Keratinocyte (primary cell): Measurements from ENCODE around the gene FUOM. TPM values are rescaled to one million over a fixed set of nuclear protein-coding genes. Genes with fewer than 3 reads are reported as not detected.

Source experiments
- DNase-seq: peaks from one replicate; pipeline ENCODE4 v3.0.0-alpha.2; 2011; ENCODE audit warnings: low read depth, missing footprints, low spot score
- FAIRE-seq: peaks from 2 replicates; lab custom pipeline; 2011; peaks lifted over from hg19 to GRCh38; lab: Jason Lieb, UNC
- H2AFZ ChIP-seq: 2 replicates; pipeline ENCODE4 v1.6.0; 2012; ENCODE audit warnings: low read length, control low read depth, inconsistent platforms; ENCODE audit not compliant: control insufficient read depth
- H3K27ac ChIP-seq: 2 replicates; pipeline ENCODE4 v1.5.1; 2011; ENCODE audit warnings: low read length; ENCODE audit not compliant: control insufficient read depth, insufficient read depth
- H3K27me3 ChIP-seq: 3 replicates; pipeline ENCODE4 v1.6.0; 2011; ENCODE audit warnings: low read length; ENCODE audit not compliant: control insufficient read depth, insufficient read depth; ENCODE audit errors: extremely low read depth
- H3K36me3 ChIP-seq, 2 experiments: 2 replicates in 1 of 2; 3 replicates in 1 of 2; pipeline ENCODE4 v1.5.1; 2011; ENCODE audit warnings: low read length in 2 of 2, mild to moderate bottlenecking in 1 of 2; ENCODE audit not compliant: control insufficient read depth in 2 of 2, insufficient read depth in 2 of 2; ENCODE audit errors: extremely low read depth in 1 of 2
- H3K4me1 ChIP-seq: 3 replicates; pipeline ENCODE4 v1.5.1; 2011; ENCODE audit warnings: low read length; ENCODE audit not compliant: control insufficient read depth, insufficient read depth; ENCODE audit errors: extremely low read depth
- H3K4me2 ChIP-seq: 3 replicates; pipeline ENCODE4 v1.6.0; 2011; ENCODE audit warnings: low read depth, low read length; ENCODE audit not compliant: control insufficient read depth, insufficient read depth; ENCODE audit errors: extremely low read depth
- H3K4me3 ChIP-seq, 3 experiments: fragments of 200-600 bp in 1 of 3; sonication (generic) in 1 of 3; 2 replicates in 2 of 3; 3 replicates in 1 of 3; pipeline ENCODE4 v1.5.1; 2011 to 2016; ENCODE audit warnings: low read length in 3 of 3, mild to moderate bottlenecking in 3 of 3, control low read depth in 2 of 3, inconsistent platforms in 1 of 3, low read depth in 1 of 3, mixed read lengths in 1 of 3, mixed run types in 1 of 3, moderate library complexity in 1 of 3; ENCODE audit not compliant: control insufficient read depth in 2 of 3, insufficient read depth in 2 of 3; ENCODE audit errors: extremely low read depth in 1 of 3
- H3K79me2 ChIP-seq: 2 replicates; pipeline ENCODE4 v1.6.0; 2012; ENCODE audit warnings: low read length; ENCODE audit not compliant: control insufficient read depth, insufficient read depth
- H3K9ac ChIP-seq: 3 replicates; pipeline ENCODE4 v1.6.0; 2011; ENCODE audit warnings: low read length; ENCODE audit not compliant: control insufficient read depth, insufficient read depth; ENCODE audit errors: extremely low read depth
- H3K9me1 ChIP-seq: 3 replicates; pipeline ENCODE4 v1.6.0; 2011; ENCODE audit warnings: low read length; ENCODE audit not compliant: control insufficient read depth, insufficient read depth; ENCODE audit errors: extremely low read depth
- H3K9me3 ChIP-seq: 2 replicates; pipeline ENCODE4 v1.5.1; 2012; ENCODE audit warnings: low read depth, low read length; ENCODE audit not compliant: control insufficient read depth
- H4K20me1 ChIP-seq: 3 replicates; pipeline ENCODE4 v1.6.0; 2011; ENCODE audit warnings: low read length; ENCODE audit not compliant: control insufficient read depth, insufficient read depth; ENCODE audit errors: extremely low read depth
- CTCF ChIP-seq, 3 experiments: IDR thresholded peaks in 1 of 3; conservative IDR thresholded peaks in 1 of 3; optimal IDR thresholded peaks in 1 of 3; 2 replicates in 2 of 3; 3 replicates in 1 of 3; pipeline versions ENCODE3 to v1.5.1; 2011; ENCODE audit warnings: low read length in 3 of 3, mild to moderate bottlenecking in 3 of 3, moderate library complexity in 2 of 3, control low read depth in 1 of 3, inconsistent platforms in 1 of 3; ENCODE audit not compliant: insufficient read depth in 2 of 3; ENCODE audit errors: extremely low read depth in 1 of 3
- EZH2 ChIP-seq: IDR thresholded peaks from one replicate; pipeline ENCODE4 v1.6.1; 2012; ENCODE audit warnings: inconsistent platforms, mild to moderate bottlenecking, low read length, moderate library complexity
- dilution Hi-C: fragments of 300-500 bp; cut with MboI; formaldehyde crosslinking; loops from one replicate; pipeline ENCODE4 v1.7.0; 2020; ENCODE audit warnings: low sequenced_read_pairs; ENCODE audit not compliant: extremely low pct_ligation_motif_present
- polyA plus RNA-seq, 5 experiments: library from polyadenylated mRNA; depleted of rRNA in 3 of 5; stranded (reverse) in 3 of 5; stranded (forward) in 1 of 5; unstranded in 1 of 5; fragments of >200 nt; gene quantifications; 1 replicate in 1 of 5; 2 replicates in 3 of 5; 3 replicates in 1 of 5; pipeline versions ENCODE4 v1.2.1 to v1.2.3, GENCODE V29; 2011 to 2012; ENCODE audit warnings: missing spikeins in 2 of 5, low read depth in 1 of 5, low replicate concordance in 1 of 5

Gene FUOM
- polyA plus RNA-seq, 1 donor (not counting 4 experiments of a cell fraction or from before 2014, with no cell fraction given), result 11.3 TPM

DNA sequence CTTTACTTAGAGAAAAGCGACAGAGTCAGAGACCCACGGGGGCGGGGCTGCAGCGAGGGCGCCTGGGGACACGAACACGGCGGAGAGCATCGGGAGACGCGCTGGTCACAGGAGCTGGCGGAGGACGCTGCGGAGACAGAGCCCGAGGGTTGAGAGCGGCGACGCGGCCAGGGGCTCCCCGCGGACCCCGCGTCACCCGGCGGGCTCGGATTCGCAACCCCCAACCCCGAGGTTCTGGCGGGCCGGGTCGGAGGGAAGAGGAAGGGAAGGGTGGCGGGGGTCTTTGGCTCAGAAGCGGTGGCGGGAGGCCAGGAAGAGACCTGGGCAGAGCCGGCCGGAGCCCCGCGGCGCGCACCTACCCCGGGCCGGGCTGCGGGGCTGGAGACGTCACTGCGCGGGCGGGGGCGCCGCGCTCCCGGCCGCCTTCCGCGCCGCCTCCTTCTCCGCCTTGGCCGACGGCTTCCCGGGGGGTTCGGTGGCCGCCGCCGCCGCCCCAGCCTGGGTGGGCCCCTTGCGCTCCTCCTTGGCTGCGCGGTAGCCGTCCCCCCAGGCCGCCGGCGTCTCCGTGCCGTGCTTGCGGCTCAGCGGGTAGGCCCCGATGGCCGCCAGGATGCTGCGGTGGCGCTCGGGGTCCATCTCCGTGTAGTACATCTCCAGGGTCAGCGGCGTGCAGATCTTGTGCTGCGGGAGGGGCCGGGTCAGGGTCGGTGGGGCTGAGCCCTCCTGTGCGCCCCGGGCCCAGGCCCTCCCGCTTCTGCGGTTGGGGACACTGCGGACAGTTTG lies 32.2 kb downstream of the FUOM start:
- Histone ChIP-seq H3K4me1 (peaks cover 8% of the 10 kb centered on the region), H3K36me3 (no peaks in the 10 kb centered on the region), H3K79me2 (no peaks in the 10 kb centered on the region), H3K9me1 (no peaks in the 10 kb centered on the region), H4K20me1 (no peaks in the 10 kb centered on the region), H3K4me2 (peak overlapping the region; percentile 62), H3K4me3 (peak overlapping the region; percentile 20 to 48 (median 30)), H3K9me3 (no peaks in the 10 kb centered on the region), H3K27me3 (peaks cover 50% of the 10 kb centered on the region), H2AFZ (no peak overlapping the region), H3K27ac (no peak overlapping the region), H3K9ac (no peak overlapping the region)
- dilution Hi-C loops, result no loop called here
- TF ChIP-seq EZH2, result peak; percentile 81
- no peak for TF ChIP-seq CTCF (optimal IDR thresholded peaks at IDR 0.05 in 1 of 3, IDR thresholded peaks at IDR 0.05 in 1 of 3, conservative IDR thresholded peaks at IDR 0.05 in 1 of 3; ENCODE audit: extremely low read depth in 1 of 3, insufficient read depth in 2 of 3, low read length in 3 of 3)
- DNase-seq (no peak), FAIRE-seq (no peak)

DNA sequence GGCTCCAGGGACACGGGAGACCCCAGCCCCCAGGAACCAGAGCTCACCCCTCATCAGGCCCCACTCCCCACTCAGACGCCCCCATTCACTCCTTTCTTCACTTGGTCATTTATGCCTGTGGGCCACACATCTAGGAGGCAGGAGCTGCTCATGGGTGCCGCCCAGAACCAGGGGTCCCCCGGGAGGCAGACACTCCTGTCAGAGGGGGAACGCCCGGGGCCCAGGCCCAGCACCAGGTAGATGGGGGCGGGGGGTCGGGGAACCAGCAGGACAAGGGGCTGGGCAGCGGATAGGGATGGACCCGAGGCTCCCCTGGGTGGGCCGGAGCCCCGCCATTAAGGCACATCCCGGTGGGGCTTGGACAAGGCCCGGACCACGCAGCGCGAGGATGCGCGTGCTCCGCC lies 33.0 kb downstream of the FUOM start:
- Histone ChIP-seq H3K4me3 (peak overlapping the region in 1 of 3 experiments; percentile 30), H3K9me1 (no peaks in the 10 kb centered on the region), H3K27me3 (peaks cover 50% of the 10 kb centered on the region), H3K27ac (no peak overlapping the region), H2AFZ (no peak overlapping the region), H3K9ac (no peak overlapping the region), H4K20me1 (no peaks in the 10 kb centered on the region), H3K36me3 (no peaks in the 10 kb centered on the region), H3K4me1 (peaks cover 6% of the 10 kb centered on the region), H3K4me2 (no peak overlapping the region), H3K9me3 (no peaks in the 10 kb centered on the region), H3K79me2 (no peaks in the 10 kb centered on the region)
- FAIRE-seq (no peak), DNase-seq (no peak)
- TF ChIP-seq CTCF (optimal IDR thresholded peaks at IDR 0.05 in 1 of 3, IDR thresholded peaks at IDR 0.05 in 1 of 3, conservative IDR thresholded peaks at IDR 0.05 in 1 of 3; ENCODE audit: extremely low read depth in 1 of 3, insufficient read depth in 2 of 3, low read length in 3 of 3) (no peak), EZH2 (no peak)
- dilution Hi-C loops, result no loop called here
